Measurements from ENCODE around the gene ZEB2.

GRCh38 chr2:144366825-144367429, 153.0 kb downstream of the ZEB2 start:
- no peak for TF ChIP-seq EZH2 (IDR thresholded peaks at IDR 0.05; ENCODE audit: borderline replicate concordance, low read length)
- TF ChIP-seq CTCF (IDR thresholded peaks at IDR 0.05; ENCODE audit: low read length), result no peak
